Stimulated activated CD4-positive, alpha-beta T cell treated with anti-CD3 and anti-CD28 coated beads, Interleukin-1b, Interleukin-23, amount 100 ng/mL, for 24 hours (primary cell): ENCODE measurements around the gene ABHD15.
A peak's percentile ranks its signal among the peaks of the same experiment; 100 is the strongest.

Experiments used
- DNase-seq, 4 experiments: peaks; one replicate each; pipeline ENCODE4 v3.0.0-alpha.2; 2020; ENCODE audit warnings: low read depth in 4 of 4, low spot score in 1 of 4

ABHD15 gene

DNA sequence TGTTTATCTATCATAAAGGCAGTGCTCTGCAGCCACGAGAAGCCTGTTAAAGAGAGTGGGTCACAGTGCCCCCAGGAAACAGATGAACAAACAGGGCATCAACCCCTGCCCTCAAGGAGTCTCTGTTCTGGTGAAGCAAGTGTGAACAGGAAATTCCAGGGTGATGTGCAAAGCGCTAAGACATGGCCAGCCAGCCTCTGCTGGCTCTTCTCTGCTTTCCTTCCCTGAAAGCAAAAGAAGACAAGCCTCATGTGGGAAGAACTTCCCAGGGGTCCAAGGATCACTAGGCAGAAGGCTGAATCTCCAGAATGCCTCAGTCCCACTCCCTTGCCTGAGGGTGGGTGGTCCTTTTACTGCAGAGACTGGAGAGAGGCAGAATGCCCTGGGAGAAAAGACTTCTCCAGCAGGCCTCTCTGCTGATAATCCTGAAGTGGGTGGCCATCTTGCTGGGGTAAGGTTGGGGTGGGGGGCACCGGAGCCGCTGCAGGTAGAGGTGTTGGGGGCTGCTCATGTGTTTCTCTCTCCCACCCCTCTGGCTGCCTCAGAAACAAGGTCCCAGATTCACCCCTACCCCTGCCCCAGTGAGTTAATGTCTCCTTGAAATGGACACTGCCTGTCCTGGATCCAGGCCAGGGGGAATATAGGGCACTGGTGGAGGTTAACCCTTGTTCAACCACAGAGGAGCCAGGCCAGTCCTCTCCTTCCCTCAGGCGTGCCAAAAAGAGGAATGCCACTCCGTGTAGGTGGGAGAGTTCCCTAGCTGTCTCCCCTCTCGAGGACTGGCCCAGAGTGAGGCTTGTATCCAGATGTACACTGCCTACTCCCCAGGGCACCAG, 28.5 kb upstream of the ABHD15 start:
- DNase-seq: no peak

DNA sequence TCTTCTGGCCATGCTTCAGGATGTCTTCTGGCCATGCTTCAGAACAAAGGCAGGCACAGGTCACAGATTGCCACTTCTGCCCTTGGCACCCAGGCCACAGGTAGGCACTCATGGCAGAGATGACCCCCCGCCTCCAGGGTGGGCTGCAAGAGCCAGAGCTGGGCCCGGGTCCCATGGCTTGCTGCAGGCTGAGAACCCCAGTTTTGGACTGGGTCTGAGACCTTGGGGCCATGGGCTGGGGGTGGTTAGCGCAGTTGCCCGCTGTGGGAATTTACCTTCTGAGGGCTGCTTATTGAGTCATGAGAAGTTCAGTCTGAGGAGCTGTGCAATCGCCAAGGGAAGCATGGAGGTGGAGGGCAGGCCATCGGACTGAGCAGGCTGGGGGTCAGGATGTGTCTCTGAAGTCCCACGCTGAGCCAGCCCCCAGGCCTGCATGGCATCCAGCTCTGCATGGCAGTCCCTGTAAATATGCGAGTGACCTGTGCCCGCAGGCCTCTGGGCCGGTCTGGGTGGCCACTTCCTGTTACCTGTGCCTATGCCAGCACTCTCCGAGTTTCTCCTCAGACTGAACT, 27.8 kb upstream of the ABHD15 start:
- DNase-seq: no peak

DNA sequence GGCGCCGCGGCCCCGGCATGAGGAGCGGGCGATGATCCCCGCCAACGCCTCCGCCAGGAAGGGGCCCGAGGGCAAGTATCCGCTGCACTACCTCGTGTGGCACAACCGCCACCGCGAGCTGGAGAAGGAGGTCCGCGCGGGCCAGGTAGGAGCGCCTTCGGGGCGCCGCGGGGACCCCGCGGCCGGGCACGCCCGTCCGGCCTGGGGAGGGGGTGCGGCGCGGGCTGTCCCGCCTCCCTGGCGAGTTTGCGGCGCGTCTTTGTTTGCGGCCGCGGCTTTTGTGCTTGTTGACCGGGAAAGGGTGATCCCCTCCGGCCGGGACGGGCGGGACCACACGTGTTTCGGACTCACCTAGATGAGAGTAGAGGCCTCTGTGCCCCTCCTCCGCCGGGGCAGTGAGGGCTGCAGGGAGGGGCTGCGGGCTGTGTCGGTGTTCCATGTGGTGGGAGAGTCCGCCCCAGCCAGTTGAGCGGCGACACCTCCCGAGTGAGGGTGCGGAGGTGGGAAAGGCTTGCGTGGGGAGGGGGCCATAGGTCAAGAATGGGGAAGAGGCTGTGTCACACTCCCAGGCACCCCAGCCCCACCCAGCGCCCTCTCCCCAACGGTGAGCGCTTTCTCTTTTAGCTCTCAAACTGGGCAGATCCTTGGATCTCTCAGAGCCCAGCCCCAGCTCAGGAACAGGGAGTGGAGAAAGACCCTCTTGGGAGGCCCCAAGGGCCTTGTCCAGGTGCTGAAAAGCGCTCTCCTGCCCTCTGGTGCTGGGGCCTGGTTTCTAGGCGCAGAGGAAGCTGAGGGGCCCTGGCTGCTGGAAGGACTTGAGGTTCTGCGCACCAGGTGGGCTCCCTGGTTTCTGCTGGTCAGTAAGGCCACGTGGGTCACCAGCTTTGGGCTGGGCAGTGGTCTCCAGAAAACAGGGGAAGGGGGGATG, 27.0 kb upstream of the ABHD15 start:
- DNase-seq: no peak

DNA sequence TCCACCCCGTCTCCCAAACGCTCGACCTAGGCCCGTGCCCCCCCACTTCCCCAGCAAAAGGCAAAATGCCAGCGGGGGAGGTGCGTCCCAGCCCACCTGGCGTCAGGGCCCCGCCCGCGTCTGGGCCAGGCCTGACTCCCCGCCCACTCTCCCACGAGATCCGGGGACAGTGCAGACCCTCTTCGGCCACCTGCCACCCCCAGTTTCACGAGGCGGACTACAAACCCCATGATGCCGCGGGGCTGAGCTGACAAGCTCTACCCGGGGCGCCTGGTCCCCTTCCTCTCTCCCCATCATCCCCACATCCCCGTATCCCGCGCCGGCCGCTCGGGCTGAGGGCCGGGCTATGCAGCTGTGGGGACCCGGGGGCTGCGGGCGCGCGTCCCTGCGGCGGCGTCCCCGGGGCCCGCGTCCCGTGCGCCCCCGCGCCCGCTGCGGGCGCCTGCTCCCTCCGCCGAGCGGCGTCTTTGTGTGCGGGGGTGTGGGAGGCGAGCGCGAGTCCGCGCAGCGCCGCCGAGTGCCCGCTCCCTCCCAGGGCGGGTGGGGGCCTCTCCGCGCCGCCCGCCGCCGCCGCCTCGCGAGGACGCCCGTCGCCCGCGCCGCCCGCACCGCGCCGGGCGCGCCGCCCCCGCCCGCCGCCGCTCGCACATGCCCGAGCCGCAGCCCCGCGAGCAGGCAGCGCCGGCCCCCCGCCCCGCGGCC, 26.2 kb upstream of the ABHD15 start, which contains the start of gene ANKRD13B:
ANKRD13B (plus strand) TSS at position 283 of the 702 bp plus-strand sequence. CDS start 490 bp downstream, outside the sequence.
- no peak for DNase-seq

DNA sequence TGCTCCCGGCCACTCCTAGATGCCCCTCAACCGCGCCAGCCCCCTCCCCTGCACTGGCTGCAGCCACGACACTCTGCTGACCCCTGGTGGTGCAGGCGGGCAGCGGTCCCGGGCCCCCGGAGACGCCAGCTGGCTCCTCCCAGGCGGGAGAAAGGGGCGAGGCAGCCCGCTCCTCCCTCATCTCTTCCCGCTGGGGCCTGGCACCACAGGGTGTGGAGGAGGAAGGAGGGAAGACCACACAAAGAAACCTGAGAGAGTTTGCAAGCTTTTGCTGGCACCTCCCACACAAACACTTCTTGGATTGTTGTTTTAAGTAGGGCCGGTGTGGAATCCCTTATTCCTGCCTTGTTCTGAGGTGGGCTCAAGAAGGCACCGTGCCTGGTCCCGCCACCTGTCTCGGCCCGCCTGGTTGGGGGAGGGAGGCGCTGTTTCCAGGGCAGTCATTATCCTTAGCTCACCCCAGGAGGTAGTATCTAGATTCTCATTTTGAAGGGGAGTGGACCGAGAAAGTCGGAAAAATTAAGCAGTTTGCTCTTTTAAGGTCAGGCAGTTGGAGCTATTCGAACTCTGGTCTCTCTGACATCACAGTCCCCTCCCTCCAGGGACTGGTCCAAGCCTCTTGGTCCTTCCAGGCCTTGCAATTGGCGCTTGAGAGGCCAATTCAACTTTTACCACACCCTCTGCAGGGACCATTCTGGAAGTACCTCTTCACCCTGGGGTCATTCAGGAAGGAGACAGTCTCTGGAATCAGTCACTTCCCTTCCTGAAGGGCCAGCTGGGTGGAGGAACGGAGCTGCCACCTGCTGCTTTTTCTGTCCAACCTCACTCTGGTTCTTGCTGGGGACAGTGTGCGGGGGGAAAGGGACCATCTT, 25.1 kb upstream of the ABHD15 start:
- peak in 3 of 4 experiments; percentile 69 to 79 (median 72) for DNase-seq

DNA sequence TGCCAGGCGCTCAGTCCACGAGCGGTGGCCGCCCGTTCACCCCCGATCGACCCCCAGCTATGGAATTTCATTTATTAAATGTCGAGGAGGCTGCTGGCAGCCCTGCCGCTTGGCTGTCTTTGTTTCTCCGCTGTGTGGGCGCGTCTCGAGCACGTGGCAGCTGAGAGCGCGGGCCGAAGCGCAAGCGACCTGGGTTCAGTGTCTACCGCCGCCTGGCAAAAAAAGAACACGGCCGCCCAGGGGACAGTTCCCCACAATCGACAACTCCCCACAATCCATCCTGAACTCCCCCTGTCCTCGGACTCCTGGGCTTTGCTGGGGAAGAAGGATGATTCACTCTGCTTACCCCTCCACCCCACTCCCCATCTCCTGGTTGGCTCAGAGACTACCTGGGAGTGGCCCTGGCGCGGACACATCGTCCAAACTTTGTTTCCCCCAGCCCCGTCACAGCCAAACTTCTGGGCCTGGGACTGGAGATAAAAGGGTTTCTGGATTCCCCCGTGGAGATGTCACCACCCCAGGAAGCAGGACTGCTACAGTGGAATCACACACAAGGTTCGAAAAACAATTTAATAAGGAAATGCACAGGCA, 24.4 kb upstream of the ABHD15 start:
- no peak for DNase-seq

DNA sequence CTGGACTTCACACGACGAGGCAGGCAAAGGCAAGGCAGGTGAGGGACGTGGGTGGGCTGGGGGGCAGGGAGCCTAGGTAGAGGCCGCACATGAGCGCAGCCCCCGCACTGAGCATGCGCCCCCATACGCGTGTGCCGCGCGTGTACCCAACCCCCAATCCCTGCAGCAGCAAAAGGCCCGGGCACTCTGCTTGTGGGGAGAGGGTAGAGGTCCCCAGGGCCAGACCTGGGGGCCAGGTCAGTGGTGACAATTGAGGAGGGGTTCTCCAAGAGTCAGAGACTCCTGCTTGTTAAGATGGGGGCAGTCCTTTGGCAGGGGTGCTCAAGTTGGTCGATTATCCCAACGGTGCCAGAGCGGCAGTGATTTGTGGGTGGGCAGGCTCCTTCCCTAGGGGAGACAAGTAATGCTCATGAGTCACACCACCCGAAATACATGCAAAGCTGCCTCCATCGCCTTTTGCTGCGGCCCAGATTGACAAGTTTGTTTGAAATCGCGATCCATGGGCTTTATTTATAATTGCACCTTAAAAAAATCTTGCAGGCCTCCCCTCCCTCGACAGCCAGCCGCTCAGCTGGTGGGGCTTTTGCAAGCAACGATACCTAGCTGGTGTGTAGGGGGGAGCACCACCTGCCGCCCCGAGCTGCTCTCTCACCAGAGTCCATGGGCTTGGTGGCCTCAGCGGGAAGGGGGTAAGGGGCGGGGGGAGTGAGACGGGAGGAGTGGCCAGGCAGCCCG, 23.7 kb upstream of the ABHD15 start:
- no peak for DNase-seq

DNA sequence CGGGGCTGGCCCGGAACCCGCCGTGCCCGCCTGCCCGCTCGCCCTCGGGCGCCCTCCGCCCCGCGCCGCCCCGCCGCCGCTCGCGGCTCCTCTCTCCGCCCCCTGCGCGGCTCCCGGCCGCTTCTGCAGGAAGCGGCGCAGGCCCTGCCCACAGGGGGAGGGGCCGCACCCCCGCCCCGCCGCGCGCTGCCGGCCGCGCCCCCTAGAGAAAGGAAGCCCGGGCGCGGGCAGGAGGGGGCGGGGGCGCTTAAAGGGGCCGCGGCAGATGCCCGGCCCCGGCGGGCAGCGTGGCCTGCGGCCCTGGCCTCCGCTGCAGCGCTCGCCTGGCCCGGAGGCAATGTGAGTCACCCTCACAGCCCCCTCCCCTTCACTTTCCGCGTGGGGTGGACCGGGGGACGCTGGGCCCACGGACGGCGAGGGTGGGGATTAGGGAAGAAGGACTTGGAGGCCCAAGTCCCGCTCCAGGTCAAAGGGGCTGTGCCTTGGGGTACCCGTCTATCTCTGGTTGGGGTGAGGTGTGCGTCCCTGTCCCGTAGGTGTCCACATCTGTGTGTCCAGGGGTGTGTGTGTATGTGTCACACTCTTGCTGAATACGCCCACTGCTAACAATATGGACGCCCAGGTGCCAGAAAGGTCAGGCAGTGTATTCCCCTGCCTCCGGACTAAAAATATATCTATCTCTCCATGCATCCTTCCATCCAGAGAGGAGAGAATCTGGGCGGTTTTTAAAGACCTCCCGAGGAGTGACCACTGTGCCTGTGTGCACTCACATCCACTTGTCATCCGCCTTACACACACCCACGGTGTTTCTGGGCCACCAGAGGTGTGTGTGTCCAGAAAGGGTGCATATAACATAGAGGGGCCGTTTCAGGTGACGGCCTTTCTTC, 22.9 kb upstream of the ABHD15 start, which contains the start of gene GIT1:
GIT1 (minus strand) TSS at position 125 of the 887 bp plus-strand sequence. CDS start 270 bp downstream, outside the sequence.
- peak in 3 of 4 experiments; percentile 72 to 83 (median 74) for DNase-seq

DNA sequence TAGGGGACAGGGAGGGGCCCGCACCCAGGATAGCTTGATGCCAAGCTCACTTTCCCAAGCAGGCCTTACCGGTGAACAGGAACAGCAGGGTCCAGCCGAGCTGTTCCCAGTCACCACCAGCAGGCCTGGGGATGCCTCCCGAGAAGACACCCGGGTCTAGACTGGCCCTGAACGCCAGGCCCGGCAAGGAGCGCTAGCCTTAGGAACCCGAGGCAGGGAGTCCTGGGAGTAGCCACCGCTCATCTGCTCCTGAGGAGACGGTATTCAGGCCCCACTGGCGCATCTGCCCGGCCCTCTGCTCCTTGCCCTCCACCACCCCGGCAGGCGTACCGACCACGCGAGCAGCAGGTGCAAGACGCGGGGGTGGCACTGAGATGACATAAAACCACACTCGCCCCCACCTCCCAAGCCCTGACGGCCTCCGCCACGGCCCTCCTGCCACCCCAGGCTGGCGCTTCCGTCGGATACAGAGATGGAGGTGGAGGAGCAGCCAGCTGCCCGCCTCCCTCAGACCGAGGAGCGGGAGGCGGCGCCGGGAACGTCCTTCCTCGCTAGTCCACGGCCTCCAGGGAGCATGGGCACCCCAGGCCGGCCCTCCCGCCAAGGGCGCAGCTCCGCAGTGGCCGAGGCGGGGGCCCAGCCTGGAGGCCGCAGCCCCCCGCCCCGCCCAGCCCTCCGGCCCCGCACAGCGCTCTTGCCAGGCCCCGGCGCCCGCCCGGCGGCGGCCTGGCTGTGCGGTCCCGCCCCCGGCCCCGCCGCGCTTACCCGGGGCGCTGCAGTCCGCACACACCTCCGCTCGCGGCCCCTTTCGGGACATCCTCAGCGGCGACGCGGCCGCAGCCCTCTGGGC, 21.9 kb upstream of the ABHD15 start:
- no peak for DNase-seq

DNA sequence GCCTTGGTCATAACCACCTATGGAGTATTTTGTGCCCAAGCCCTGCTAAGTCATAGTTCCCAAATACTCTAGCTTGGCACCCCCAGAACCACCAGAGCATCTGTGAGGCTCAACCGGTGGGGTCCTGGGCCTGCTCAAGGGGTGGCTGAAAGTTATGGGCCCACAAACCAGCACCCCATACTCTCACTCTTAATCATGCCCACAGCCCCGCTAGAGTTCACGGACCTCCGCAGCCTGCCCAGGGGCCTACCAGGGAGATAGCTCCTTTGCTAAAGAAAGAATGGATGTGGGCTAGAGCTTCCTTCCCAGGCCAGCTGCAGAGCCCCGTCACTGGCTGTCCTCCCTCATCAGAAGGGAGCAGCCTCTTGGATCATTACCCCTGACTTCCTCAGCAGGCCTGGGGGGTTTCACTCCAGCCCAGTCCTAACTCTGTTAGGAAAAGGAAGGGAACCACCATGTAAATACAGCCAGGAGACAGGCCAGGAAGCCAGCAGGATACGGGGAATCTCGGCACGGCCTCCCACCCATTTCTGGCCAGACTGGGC, 21.3 kb upstream of the ABHD15 start:
- DNase-seq: no peak

DNA sequence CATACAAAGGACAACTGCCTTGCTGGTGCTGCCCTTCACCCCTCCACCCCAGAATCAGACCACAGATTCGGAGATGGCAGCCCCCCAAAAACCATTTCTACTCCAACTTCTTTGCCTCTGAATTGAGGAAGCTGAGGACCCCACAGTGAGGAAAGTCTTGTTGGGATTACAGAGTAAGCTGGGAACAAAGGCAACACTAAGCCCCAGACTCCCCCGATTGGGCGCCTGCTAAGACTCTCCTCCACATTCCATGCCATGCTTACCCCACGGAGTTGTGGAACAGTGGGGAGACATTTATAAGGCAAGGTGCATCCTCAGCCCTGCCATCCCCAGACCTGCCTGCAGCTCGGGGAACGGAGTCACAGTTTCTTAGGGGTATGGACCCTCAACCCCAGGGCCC, 20.8 kb upstream of the ABHD15 start:
- no peak for DNase-seq

DNA sequence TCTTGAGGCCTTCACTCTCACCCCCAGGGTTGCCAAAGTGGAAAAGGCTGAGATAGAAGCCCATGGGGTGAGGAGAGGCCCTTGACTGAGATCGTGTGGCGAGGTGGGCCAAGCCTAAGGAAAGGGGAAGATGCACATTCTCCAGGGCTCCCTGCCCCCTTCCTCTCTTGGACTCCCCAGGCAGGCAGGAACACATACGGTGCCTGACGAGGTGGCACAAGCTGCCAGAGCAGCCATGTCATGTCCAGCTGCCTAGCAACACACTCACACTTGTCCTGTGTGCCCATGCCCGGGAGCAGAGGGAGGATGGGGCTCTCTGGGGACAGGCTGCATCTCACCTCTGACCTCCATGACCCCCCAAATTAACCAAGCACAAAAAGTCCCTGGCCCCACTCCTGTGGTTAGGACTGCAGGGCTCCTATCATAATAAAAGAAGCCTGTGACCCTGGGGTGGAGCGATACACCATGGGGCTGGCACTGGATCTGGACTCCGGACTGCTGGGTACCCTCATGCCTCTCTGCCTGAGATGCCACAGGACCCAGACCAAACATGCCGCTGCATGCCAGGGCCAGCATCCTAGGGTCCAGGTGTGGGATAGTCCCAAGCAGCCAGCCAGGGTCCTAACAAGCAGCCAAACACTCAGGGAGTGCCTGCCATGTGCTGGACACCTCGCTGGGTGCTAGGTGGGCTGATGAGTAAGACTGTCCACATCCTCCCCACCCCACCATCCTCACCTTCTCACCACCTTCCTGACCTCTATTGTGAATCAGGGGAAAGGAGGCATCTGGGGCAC, 20.0 kb upstream of the ABHD15 start:
- DNase-seq: no peak

DNA sequence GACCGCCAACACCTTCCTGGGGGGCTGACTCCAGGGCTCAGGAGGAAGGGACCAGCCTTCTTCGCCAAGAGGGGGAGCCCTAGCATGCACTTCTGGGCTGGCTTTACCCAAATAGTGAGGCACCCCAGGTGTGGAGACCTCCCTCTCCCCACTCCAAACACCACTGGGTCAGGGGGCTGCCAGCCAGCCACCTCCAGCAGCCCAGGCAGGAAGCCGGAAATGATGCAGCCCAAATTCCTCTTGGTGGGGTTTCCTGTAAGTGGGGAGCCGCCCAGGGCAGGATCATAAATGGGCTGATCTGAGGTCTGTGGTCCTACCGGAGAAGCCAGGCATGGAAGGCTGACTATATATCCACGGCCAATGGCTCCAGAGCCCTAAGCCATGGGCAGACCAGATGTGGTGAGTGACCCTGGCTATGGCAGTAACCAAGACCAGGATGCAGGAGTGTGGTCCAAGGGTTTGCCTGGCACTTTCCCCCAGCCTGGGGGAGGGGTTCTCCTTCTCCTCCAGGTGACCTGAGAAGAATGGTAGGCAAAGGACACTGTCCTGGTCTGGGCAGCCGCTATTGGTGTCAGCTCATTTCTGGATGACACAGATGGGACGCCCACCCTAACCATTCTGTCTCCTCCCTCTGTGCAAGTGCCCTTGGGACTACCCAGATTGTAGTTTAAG, 18.4 kb upstream of the ABHD15 start:
- no peak for DNase-seq

DNA sequence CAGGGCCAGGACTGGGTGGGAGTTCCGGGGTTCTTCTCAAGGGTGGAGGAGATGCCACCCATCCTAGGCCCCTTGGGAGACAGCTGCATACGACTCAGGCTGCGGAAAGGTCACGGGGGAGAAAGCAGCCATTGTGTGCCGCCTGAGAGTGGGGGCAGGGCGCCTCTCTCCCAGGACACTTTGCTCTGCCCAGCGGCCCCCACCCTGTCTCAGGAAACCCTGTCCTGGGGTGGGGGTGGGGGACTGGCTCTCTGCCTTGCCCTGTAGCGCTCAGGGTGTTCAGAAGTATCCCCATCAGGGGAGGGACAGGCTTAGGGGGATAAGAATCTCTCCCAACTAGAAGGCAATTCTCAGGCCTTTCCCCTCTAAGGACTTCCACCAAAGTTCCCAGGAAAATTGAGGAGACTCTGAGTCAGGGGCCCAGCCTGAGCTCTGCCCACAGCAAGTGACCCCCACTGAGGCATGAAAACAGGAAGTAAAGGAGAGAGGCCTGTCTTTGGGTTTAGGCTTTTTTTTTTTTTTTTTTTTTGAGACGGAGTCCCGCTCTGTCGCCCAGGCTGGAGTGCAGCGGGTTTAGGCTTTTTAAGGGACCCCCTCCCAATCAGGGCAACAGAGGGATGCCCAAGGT, 17.7 kb upstream of the ABHD15 start:
- no peak for DNase-seq
